KG1 (cell line): ENCODE measurements around the gene KYNU.
"Not testable (repeated sequence)": the region's sequence is repeated elsewhere in the genome, so short reads cannot be mapped to it uniquely, and the experiment has no call there.

Source experiments
- DNase-seq: peaks from one replicate; lab custom pipeline; 2025; lab: John Stamatoyannopoulos, UW

The KYNU gene

GRCh38 chr2:143089520-143089919 is 212.1 kb downstream of the KYNU start:
- DNase-seq = not testable (repeated sequence)
